ENCODE data around the gene TRAPPC10.

DNA sequence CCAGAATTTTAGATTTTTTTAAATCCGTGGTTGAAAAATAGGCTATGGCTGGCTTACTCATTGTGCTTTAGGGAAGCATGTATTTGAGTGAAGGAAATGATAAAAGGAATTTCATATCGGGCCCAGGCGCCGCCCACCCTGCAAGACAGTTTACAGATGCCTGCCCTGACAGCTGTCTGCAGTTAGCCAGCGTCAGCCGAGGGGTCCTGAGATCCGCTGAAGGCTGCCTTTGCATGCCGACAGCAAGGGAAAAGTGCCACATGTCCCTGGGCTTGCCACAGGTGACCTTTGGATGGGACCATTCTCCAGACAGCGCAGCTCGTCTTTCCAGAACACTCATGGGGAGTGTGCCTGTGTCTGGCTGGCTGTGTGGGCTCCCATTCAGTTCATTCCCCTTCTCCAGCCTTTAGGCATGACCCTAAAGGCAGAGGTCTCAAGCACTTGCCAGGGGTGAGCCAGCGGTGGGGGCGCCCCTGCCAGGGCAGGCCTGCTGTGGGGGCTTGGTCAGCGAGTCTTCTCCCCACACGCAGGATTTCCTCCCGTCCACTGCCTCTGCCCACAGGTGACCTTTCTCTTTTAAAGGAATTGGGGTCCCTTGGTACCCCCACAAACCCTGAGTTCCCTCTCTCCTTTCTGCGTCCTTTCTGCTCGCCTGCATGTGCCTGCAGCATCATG is 46.1 kb upstream of the TRAPPC10 start:
- no peak for TF ChIP-seq POLR2A (IDR thresholded peaks at IDR 0.05)
- TF ChIP-seq, protein P1, sequence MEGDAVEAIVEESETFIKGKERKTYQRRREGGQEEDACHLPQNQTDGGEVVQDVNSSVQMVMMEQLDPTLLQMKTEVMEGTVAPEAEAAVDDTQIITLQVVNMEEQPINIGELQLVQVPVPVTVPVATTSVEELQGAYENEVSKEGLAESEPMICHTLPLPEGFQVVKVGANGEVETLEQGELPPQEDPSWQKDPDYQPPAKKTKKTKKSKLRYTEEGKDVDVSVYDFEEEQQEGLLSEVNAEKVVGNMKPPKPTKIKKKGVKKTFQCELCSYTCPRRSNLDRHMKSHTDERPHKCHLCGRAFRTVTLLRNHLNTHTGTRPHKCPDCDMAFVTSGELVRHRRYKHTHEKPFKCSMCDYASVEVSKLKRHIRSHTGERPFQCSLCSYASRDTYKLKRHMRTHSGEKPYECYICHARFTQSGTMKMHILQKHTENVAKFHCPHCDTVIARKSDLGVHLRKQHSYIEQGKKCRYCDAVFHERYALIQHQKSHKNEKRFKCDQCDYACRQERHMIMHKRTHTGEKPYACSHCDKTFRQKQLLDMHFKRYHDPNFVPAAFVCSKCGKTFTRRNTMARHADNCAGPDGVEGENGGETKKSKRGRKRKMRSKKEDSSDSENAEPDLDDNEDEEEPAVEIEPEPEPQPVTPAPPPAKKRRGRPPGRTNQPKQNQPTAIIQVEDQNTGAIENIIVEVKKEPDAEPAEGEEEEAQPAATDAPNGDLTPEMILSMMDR (IDR thresholded peaks at IDR 0.05), result no peak
